Caco-2 (cell line): ENCODE data around the gene ALK. TPM values are rescaled to one million over a fixed set of nuclear protein-coding genes. Genes with fewer than 3 reads are reported as not detected.

ENCODE experiments used
- BruUV-seq: library from RNA; stranded (reverse); fragments of 400-500 nt; replicated peaks from 2 replicates; lab custom pipeline; 2021; lab: Mats Ljungman, UMichigan
- CTCF ChIA-PET: fragments of 300-600 bp; sonication (Branson Sonifier 250); formaldehyde crosslinking; loops from one replicate; lab custom pipeline; 2022; ENCODE audit warnings: antibody characterized with exemption; lab: Charles Lee
- POLR2A ChIA-PET: fragments of 300-600 bp; sonication (Branson Sonifier 250); formaldehyde crosslinking; loops from one replicate; lab custom pipeline; 2022; ENCODE audit warnings: antibody characterized with exemption; lab: Charles Lee
- DNase-seq, 2 experiments: peaks; one replicate each; pipeline versions ENCODE4 v3.0.0 to v3.0.0-alpha.2; 2020 to 2022
- H3K27me3 ChIP-seq: replicated peaks from 2 replicates; pipeline ENCODE4 v1.6.0; 2011; ENCODE audit warnings: low read length; ENCODE audit not compliant: control insufficient read depth, insufficient read depth
- H3K36me3 ChIP-seq: 2 replicates; pipeline ENCODE4 v1.5.1; 2011; ENCODE audit warnings: low read length; ENCODE audit not compliant: control insufficient read depth, insufficient read depth
- H3K4me1 ChIP-seq: fragments of 250-450 bp; sonication (Bioruptor Pico); 2 replicates; pipeline ENCODE4 v1.5.1; 2020; ENCODE audit warnings: mild to moderate bottlenecking
- H3K4me3 ChIP-seq: 2 replicates; pipeline ENCODE4 v1.5.1; 2011; ENCODE audit warnings: low read depth, mild to moderate bottlenecking, control low read depth, low read length
- H3K9me3 ChIP-seq: fragments of 250-450 bp; sonication (Bioruptor Pico); 2 replicates; pipeline ENCODE4 v1.5.1; 2020; ENCODE audit warnings: mild to moderate bottlenecking, moderate library complexity
- H3K27ac Mint-ChIP-seq: one replicate; pipeline ENCODE4 v1.8.0; 2022; ENCODE audit warnings: mixed read lengths; ENCODE audit not compliant: unreplicated experiment
- H3K27me3 Mint-ChIP-seq: one replicate; pipeline ENCODE4 v1.8.0; 2022; ENCODE audit warnings: mixed read lengths; ENCODE audit not compliant: insufficient read depth, unreplicated experiment
- H3K36me3 Mint-ChIP-seq: one replicate; pipeline ENCODE4 v1.8.0; 2022; ENCODE audit warnings: mild to moderate bottlenecking, mixed read lengths; ENCODE audit not compliant: insufficient read depth, unreplicated experiment
- H3K4me1 Mint-ChIP-seq: one replicate; pipeline ENCODE4 v1.8.0; 2022; ENCODE audit warnings: low read depth, mixed read lengths; ENCODE audit not compliant: unreplicated experiment
- H3K4me3 Mint-ChIP-seq: one replicate; pipeline ENCODE4 v1.8.0; 2022; ENCODE audit warnings: mild to moderate bottlenecking, moderate library complexity, mixed read lengths; ENCODE audit not compliant: unreplicated experiment
- H3K9me3 Mint-ChIP-seq: one replicate; pipeline ENCODE4 v1.8.0; 2022; ENCODE audit warnings: mixed read lengths; ENCODE audit not compliant: unreplicated experiment
- CTCF ChIP-seq, 2 experiments: fragments of 200-600 bp in 1 of 2; IDR thresholded peaks; 1 replicate in 1 of 2; 2 replicates in 1 of 2; pipeline versions ENCODE4 v1.5.1 to v1.8.0; 2011 to 2022; ENCODE audit warnings: antibody characterized with exemption in 1 of 2, control low read depth in 1 of 2, inconsistent platforms in 1 of 2, low read depth in 1 of 2, low read length in 1 of 2, mild to moderate bottlenecking in 1 of 2, moderate library complexity in 1 of 2; ENCODE audit not compliant: insufficient read depth in 1 of 2, severe bottlenecking in 1 of 2, unreplicated experiment in 1 of 2
- intact Hi-C: fragments of 100-400 bp; cut with micrococcal nuclease; formaldehyde crosslinking; loops from one replicate; pipeline ENCODE4 v1.10.0; 2022; ENCODE audit not compliant: unreplicated experiment
- total RNA-seq: library from RNA; stranded (reverse); gene quantifications from 2 replicates; pipeline ENCODE4 v1.2.3, GENCODE V29; 2022

Gene ALK
- total RNA-seq, 1 experiment from 2014 or later: 0.11 TPM

- POLR2A ChIA-PET: no interaction called here
- CTCF ChIA-PET: interaction anchor here (0.6 kb wide), 1 partner anchor 51 kb away, joined by 3 read pairs; no protein-coding TSS in a partner anchor
- H3K4me1 Mint-ChIP-seq: no peaks in the 10 kb centered on the region
- H3K27me3 Mint-ChIP-seq: peaks cover 6% of the 10 kb centered on the region
- H3K4me1 ChIP-seq: no peaks in the 10 kb centered on the region
- H3K9me3 Mint-ChIP-seq: no peaks in the 10 kb centered on the region
- no peak overlapping the region for H3K4me3 ChIP-seq
- H3K36me3 Mint-ChIP-seq: no peaks in the 10 kb centered on the region
- DNase-seq: no peak
- H3K27me3 ChIP-seq: no peaks in the 10 kb centered on the region; the same call in 1 of the 2 replicates
- no peaks in the 10 kb centered on the region for H3K36me3 ChIP-seq
- no peak overlapping the region for H3K4me3 Mint-ChIP-seq
- H3K27ac Mint-ChIP-seq: no peak overlapping the region
- H3K9me3 ChIP-seq: no peaks in the 10 kb centered on the region
- BruUV-seq: no TSS peak
- TF ChIP-seq CTCF (IDR thresholded peaks at IDR 0.05; ENCODE audit: insufficient read depth in 1 of 2, low read depth in 1 of 2, low read length in 1 of 2, severe bottlenecking in 1 of 2, unreplicated experiment in 1 of 2): no peak
- intact Hi-C loops: no loop called here
Measured at GRCh38 chr2:29780906-29781305, 140.5 kb downstream of the ALK start.

GRCh38 chr2:29777161-29777560 lies 144.2 kb downstream of the ALK start:
- no peak for TF ChIP-seq CTCF (IDR thresholded peaks at IDR 0.05; ENCODE audit: insufficient read depth in 1 of 2, low read depth in 1 of 2, low read length in 1 of 2, severe bottlenecking in 1 of 2, unreplicated experiment in 1 of 2)
- H3K27me3 ChIP-seq: no peaks in the 10 kb centered on the region; the same call in 1 of the 2 replicates
- BruUV-seq: no TSS peak
- no peak for DNase-seq
- H3K4me1 Mint-ChIP-seq: no peaks in the 10 kb centered on the region
- no peak overlapping the region for H3K4me3 Mint-ChIP-seq
- H3K9me3 ChIP-seq: no peaks in the 10 kb centered on the region
- no peak overlapping the region for H3K27ac Mint-ChIP-seq
- ChIA-PET POLR2A (no interaction called here), CTCF (no interaction called here)
- H3K4me3 ChIP-seq: no peak overlapping the region
- H3K4me1 ChIP-seq: no peaks in the 10 kb centered on the region
- peaks cover 5% of the 10 kb centered on the region for H3K27me3 Mint-ChIP-seq
- intact Hi-C loops: no loop called here
- no peaks in the 10 kb centered on the region for H3K36me3 Mint-ChIP-seq
- no peaks in the 10 kb centered on the region for H3K36me3 ChIP-seq
- no peaks in the 10 kb centered on the region for H3K9me3 Mint-ChIP-seq

GRCh38 chr2:29776406-29776805 lies 145.0 kb downstream of the ALK start:
- Mint-ChIP-seq H3K9me3 (no peaks in the 10 kb centered on the region), H3K4me3 (no peak overlapping the region), H3K4me1 (no peaks in the 10 kb centered on the region), H3K27me3 (peaks cover 9% of the 10 kb centered on the region), H3K27ac (no peak overlapping the region), H3K36me3 (no peaks in the 10 kb centered on the region)
- Histone ChIP-seq H3K4me3 (no peak overlapping the region), H3K36me3 (no peaks in the 10 kb centered on the region), H3K27me3 (no peaks in the 10 kb centered on the region; the same call in 1 of the 2 replicates), H3K9me3 (no peaks in the 10 kb centered on the region), H3K4me1 (no peaks in the 10 kb centered on the region)
- POLR2A ChIA-PET: no interaction called here
- DNase-seq: no peak
- CTCF ChIA-PET: no interaction called here
- BruUV-seq: no TSS peak
- TF ChIP-seq CTCF (IDR thresholded peaks at IDR 0.05; ENCODE audit: insufficient read depth in 1 of 2, low read depth in 1 of 2, low read length in 1 of 2, severe bottlenecking in 1 of 2, unreplicated experiment in 1 of 2): no peak
- intact Hi-C loops: no loop called here
